HG02852 (cell line): ENCODE data around the gene CLCN2.

Experiments used
- ATAC-seq: cut with Tn5 transposase; IDR thresholded peaks from one replicate; pipeline ENCODE4 v1.9.1; 2021; ENCODE audit warnings: mild to moderate bottlenecking, moderate library complexity; ENCODE audit not compliant: unreplicated experiment

Gene CLCN2

GRCh38 chr3:184361932-184362667 lies 695 bp upstream of the CLCN2 start:
- peak; percentile 9 for ATAC-seq

DNA sequence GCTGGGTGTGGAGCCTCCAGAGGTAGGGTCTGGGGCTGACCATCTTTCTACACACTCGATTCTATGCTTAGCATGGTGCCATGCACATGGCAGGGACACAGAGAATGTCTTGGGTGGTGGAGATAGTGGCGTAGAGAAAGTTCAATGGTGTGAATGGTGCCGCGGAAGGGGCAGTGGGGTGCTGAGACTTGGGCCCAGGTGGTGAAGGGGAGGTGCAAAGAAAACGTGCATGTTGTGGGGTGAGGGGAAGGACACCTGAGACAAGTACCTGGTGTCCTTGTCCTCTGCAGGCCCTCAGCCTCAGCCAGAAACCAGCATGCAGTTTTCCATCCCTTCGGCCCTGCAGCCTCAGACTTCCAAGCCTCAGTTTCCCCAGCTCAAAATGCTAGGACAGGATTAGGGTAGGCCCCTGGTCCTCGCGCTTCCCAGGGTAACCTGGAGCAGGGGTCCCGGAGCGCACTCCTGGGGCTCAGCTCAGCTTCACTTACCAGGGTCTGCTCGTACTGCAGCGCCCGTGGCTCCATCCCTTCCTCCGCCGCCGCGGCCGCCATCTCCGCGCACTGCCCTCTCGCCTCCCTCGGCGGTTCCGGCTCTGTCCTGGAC lies 375 bp downstream of the CLCN2 start:
- peak; percentile 1 for ATAC-seq

DNA sequence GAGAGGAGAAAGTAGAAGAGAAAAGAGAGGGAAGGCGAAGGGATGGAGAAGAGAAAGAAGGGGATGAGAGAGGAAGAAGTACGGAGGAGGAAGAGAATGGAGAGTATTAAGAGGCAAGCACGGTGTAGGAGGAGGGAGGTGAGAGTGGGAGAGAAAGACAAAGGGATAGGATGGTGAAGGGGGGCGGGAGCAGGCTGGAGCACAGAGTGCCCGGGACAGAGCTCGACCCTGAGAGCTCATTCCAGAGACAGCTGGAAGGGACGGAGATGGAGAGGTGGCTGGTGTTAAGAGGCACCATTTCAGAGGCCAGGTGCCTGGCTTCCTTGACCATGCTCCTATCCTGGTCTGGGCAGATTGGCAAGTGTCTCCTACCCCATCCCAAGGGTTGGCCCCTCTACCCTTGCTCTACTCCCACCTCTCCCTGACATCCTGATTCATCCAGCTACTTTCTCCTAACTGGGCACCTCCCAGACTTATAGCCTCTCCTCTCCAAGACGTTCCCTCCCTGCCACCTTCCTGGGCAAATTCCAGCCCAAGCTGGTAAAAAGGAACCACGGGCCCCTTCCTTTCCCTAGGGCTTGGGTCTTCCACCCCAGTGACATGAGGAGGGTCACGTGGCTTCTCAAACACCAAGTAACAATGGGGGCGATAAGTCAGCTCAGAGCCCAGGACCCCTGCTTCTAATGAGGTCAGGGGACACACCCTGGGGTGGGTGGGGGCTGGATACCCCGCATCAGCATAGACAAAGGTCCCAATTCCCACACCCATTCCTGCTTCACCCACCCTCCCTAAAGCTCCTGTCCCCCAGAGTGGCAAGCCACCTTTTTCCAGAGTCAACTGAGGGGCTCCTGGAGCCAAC lies 1.1 kb downstream of the CLCN2 start:
- ATAC-seq = no peak

DNA sequence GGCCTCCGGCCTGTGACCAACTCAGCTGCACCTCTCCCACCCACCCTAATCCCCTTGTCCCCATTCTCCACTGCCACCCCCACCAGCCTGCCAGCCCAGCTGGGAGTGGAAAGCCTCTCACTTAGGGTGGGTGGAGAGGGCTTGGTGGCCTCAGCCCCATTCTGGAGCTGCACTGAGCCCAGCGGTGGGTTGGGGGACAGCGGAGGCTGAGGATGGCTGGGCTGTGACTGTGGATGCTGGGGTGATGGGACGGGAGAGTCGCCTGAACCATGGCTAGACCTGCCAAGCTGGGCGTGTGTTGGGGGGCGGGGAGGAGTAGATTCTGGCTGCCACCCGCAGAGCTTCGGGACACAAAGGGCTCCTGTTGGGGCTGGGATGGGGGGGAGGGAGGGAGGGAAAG lies 1.8 kb downstream of the CLCN2 start:
- no peak for ATAC-seq

- no peak for ATAC-seq
Observed at GRCh38 chr3:184358921-184359350, 2.5 kb downstream of the CLCN2 start.

GRCh38 chr3:184358124-184358767 lies 3.2 kb downstream of the CLCN2 start:
- ATAC-seq = no peak

GRCh38 chr3:184357248-184358123 lies 3.9 kb downstream of the CLCN2 start:
- ATAC-seq = no peak

- no peak for ATAC-seq
Observed at GRCh38 chr3:184355261-184356040, 6.0 kb downstream of the CLCN2 start.

DNA sequence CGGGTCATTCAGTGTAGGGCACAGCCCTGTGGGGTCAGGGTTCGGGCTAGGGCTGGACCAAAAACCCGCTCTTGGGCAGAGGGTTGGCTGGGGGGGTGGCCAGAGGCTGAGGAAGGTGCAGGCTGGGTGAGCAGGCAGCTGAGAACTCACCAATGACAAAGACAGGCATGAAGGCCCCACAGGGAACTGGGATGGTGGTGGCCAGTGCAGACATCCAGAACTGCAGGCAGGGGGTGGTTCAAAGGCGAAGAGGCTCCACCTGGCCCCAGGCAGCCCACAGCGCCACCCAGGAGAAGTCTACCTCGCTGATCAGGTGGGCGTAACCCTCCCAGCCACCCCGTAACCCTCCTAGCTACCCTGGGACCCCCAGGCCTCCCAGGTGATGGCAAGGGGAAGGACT lies 6.7 kb downstream of the CLCN2 start:
- ATAC-seq = no peak

DNA sequence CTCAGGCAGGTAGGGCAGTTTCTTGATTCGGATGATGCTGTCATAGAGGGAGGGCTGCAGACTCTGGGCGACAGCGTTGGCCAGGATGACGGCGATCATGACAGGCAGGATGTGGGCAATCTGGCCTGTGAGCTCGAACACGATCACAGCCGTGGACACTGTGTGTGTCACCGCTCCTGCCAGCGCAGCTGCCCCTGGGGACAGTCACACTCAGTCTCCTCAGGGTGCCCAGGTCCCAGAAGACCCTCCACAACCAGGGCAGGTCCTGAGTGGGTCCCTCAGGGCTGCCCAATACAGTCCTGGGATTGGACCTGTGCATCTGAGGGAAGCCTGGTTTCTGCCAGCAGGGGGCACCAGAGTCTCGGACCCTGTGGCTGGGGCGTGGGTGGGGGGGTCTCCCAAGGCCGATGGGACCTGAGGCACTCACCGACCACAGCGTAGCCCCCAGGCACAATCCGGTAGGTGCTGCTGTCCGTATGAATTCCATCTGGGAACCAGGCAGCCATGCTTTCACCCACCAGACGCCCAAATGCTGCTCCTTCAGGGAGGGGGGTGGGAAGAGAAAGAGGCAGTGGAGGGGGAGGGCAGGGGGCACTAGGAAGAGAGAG lies 7.2 kb downstream of the CLCN2 start:
- no peak for ATAC-seq

DNA sequence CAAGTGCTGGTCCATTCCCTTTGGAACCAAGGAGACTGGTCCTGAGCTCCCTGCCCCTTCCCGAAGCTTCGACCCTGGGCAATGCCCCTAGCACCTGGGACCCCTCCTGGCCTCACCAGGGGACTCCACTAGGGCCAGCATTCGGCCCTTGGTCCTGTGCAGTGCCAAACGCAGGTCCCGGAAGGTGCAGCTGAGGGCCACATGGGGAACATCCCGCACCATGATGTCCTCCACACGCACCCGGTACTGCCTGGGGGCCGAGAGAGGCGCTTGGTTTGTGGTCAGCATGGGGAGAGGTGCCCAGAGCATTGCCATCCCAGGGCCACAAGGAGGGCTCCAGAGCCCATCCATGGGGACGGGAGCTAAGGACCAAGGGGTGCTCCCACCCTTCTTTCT lies 7.9 kb downstream of the CLCN2 start:
- ATAC-seq = no peak

DNA sequence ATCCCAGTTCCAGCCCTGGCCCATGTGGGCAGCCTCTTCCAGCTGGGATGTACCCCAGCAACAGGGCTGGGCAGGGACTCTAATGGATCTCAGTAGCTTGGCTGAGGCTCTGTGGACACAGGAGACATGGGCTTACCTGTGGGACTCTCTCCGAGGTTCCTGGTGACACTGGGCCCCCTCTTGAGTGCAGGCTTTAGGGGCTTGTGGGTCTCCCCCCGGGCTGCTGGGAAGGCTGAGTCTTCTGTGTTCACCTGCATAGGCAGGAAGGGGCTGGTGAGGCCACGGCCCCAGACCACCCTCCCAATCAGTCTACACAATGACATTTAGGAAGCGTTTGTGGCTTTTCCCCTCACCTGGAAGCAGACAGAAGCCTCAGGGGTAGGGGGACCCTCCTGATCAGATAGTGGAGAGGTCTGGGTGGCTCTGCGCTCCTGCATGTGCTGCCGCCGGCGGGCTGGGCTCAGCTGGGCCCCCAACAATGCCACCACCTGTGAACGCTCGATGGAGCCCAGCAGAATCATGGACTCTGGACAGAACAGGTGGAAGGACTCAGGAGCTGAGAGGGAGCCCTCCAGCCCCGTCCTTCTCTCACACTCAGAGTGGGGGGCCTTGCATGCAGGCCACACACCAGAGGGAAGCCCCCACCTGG lies 8.4 kb downstream of the CLCN2 start:
- no peak for ATAC-seq

DNA sequence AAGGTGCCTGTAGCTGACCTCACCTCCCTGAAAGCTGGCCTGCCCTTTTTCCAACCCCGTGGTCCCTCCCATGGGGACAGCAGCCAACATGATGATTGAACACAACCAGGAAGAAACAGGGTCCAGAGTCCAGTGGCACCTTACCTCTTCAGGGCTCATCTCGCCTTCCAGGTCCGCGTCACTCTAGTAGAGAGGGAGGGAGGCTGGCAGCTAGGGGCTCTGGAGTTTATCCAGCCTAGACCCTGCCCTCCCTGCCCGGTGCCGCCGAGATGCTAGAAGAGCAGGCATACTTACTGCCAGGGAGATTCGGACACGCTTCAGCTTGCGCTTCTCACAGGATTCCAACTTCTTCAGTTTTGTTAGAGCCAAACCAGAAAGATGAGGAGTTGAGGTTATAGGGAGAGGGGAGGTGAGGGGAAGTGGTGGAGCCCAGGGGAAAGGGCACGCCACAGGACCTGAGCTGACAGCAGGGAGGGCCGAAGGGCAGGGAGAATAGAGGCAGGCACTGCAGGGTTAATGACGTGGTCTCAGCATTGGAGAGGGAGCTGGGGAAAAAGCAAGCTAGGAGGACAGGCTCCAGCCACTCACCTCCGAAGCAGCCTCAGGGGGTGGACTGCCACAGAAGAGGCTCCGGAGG lies 9.1 kb downstream of the CLCN2 start:
- no peak for ATAC-seq

DNA sequence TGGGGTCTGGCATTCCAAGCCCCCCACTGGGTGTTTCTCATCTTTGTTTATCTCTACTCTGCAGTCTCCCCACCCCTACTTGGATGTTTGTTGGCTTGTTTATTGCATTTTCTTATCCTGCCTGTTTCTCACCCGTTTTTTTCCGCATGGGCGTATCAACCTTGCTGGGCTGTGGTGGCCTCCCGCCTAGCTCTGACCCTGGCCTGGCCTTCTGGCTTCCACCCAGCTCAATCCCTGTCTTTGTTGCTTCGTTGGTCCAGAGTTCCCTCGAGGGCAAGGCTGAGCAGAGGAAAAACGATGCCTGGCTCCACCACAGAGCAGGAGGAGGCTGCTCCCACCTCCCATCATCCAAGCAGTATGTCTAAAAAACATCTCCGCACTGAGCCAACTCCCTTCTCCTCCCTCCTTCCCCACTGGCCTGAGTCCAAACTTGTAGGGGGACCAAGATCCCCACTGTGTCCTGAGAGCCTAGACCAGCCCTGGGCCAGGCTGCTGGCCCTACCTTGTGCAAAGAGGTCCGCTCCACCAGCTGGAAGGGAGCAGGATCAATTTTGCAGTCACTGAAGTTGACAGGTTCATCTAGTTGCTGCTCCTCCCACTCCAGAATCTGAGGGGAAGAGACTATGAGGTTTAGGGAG lies 9.8 kb downstream of the CLCN2 start:
- ATAC-seq = no peak

DNA sequence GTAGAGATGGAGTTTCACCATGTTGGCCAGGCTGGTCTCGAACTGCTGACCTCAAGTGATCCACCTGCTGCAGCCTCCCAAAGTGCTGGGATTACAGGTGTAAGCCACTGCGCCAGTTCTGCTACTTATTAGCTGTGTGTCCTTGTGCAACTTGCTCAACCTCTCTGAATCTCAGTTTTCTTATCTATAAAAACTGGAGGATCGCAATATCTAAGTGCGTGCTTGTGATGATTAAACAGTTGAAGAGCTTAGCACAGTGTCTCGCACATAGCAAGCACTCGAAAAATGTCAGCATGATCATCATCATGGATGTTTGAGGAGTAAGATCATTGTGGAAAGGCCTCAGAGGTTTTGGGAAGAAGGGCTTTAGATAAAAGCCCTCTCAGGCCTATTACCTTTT lies 10.8 kb downstream of the CLCN2 start:
- ATAC-seq = no peak

GRCh38 chr3:184349563-184350470 lies 11.6 kb downstream of the CLCN2 start:
- no peak for ATAC-seq

GRCh38 chr3:184348057-184348382 lies 13.4 kb downstream of the CLCN2 start:
- ATAC-seq = no peak
